Upper lobe of right lung (tissue), 1 donor: Measurements from ENCODE around the gene STEAP3. TPM values are rescaled to one million over a fixed set of nuclear protein-coding genes. Genes with fewer than 3 reads are reported as not detected.

Experiments
- ATAC-seq: fragments of 200-7000 bp; cut with Tn5 transposase; one replicate; pipeline ENCODE4 v1.9.1; 2020; ENCODE audit warnings: mild to moderate bottlenecking, moderate library complexity
- DNase-seq: peaks from one replicate; pipeline ENCODE4 v3.0.0-alpha.2; 2020
- H3K27ac ChIP-seq: fragments of 200-600 bp; one replicate; pipeline ENCODE4 v1.8.0; 2022
- H3K27me3 ChIP-seq: fragments of 200-600 bp; one replicate; pipeline ENCODE4 v1.8.0; 2022; ENCODE audit warnings: mild to moderate bottlenecking
- H3K36me3 ChIP-seq: fragments of 200-600 bp; one replicate; pipeline ENCODE4 v1.8.0; 2022
- H3K4me1 ChIP-seq: fragments of 200-600 bp; one replicate; pipeline ENCODE4 v1.8.0; 2022
- H3K4me3 ChIP-seq: fragments of 200-600 bp; one replicate; pipeline ENCODE4 v1.8.0; 2022; ENCODE audit warnings: mild to moderate bottlenecking
- H3K9me3 ChIP-seq: fragments of 200-600 bp; one replicate; pipeline ENCODE4 v1.8.0; 2022
- CTCF ChIP-seq: fragments of 200-600 bp; IDR thresholded peaks from one replicate; pipeline ENCODE4 v1.8.0; 2022; ENCODE audit warnings: antibody characterized with exemption
- intact Hi-C: fragments of 100-400 bp; cut with DNase I; formaldehyde crosslinking; loops from one replicate; pipeline ENCODE4 v1.11.0; 2022
- total RNA-seq: library from RNA; stranded (reverse); fragmentation: NEBNext Ultra II Directional; extraction: Animal tissue kit (Norgen Biotek cat#: 25700); gene quantifications from one replicate; pipeline ENCODE4 v1.2.1, GENCODE V29; 2021
- donor health status: DM: no; HTN: yes; CAD: no; lungs with severe emphysema.

Gene STEAP3
- total RNA-seq, 1 donor from 2014 or later = 14.1 TPM

- Histone ChIP-seq H3K27ac (no peak overlapping the region), H3K4me1 (peaks cover 21% of the 10 kb centered on the region), H3K9me3 (no peaks in the 10 kb centered on the region), H3K4me3 (no peak overlapping the region), H3K36me3 (no peaks in the 10 kb centered on the region), H3K27me3 (peaks cover 6% of the 10 kb centered on the region)
- no peak for DNase-seq
- no peak for ATAC-seq
- no peak for TF ChIP-seq CTCF
- intact Hi-C loops = no loop called here
These were observed 2.3 kb downstream of the STEAP3 start for GRCh38 chr2:119225926-119226325.

GRCh38 chr2:119227346-119227745 lies 3.7 kb downstream of the STEAP3 start:
- TF ChIP-seq CTCF = no peak
- peaks cover 21% of the 10 kb centered on the region for H3K4me1 ChIP-seq
- peaks cover 6% of the 10 kb centered on the region for H3K27me3 ChIP-seq
- H3K4me3 ChIP-seq = no peak overlapping the region
- no peaks in the 10 kb centered on the region for H3K9me3 ChIP-seq
- intact Hi-C loops = no loop called here
- no peak overlapping the region for H3K27ac ChIP-seq
- DNase-seq = no peak
- no peak for ATAC-seq
- no peaks in the 10 kb centered on the region for H3K36me3 ChIP-seq

GRCh38 chr2:119228136-119228535 lies 4.5 kb downstream of the STEAP3 start:
- intact Hi-C loops = no loop called here
- H3K4me3 ChIP-seq = no peak overlapping the region
- no peak for ATAC-seq

GRCh38 chr2:119228964-119229363 lies 5.3 kb downstream of the STEAP3 start:
- ATAC-seq (no peak), DNase-seq (no peak)
- Histone ChIP-seq H3K27me3 (peaks cover 6% of the 10 kb centered on the region), H3K9me3 (no peaks in the 10 kb centered on the region), H3K27ac (no peak overlapping the region), H3K4me1 (peaks cover 20% of the 10 kb centered on the region), H3K36me3 (no peaks in the 10 kb centered on the region), H3K4me3 (no peak overlapping the region)
- intact Hi-C loops = no loop called here
- TF ChIP-seq CTCF = no peak

More at GRCh38 chr2:119228136-119228535, 4.5 kb downstream of the STEAP3 start:
- H3K27me3 ChIP-seq = peaks cover 6% of the 10 kb centered on the region
- H3K27ac ChIP-seq = no peak overlapping the region
- DNase-seq = no peak
- H3K9me3 ChIP-seq = no peaks in the 10 kb centered on the region
- H3K4me1 ChIP-seq = peaks cover 21% of the 10 kb centered on the region
- H3K36me3 ChIP-seq = no peaks in the 10 kb centered on the region
- TF ChIP-seq CTCF = no peak

GRCh38 chr2:119229716-119230115 lies 6.1 kb downstream of the STEAP3 start:
- H3K9me3 ChIP-seq = no peaks in the 10 kb centered on the region
- DNase-seq = no peak
- H3K27ac ChIP-seq = no peak overlapping the region
- TF ChIP-seq CTCF = no peak
- ATAC-seq = no peak
- peaks cover 13% of the 10 kb centered on the region for H3K4me1 ChIP-seq
- H3K4me3 ChIP-seq = no peak overlapping the region
- intact Hi-C loops = no loop called here
- H3K27me3 ChIP-seq = no peaks in the 10 kb centered on the region
- H3K36me3 ChIP-seq = no peaks in the 10 kb centered on the region
